Breast epithelium (tissue), 3 donors: ENCODE results near the gene DOCK11.

ENCODE experiments used
- POLR2A ChIP-seq: fragments of 450-650 bp; IDR thresholded peaks from one replicate; pipeline ENCODE4 v1.6.1; 2016; ENCODE audit warnings: antibody characterized with exemption, mild to moderate bottlenecking, moderate library complexity
- TF ChIP-seq, protein P1 (sequence below), 3 donors: fragments of 450-650 bp; IDR thresholded peaks; one replicate each; pipeline ENCODE4 v1.5.1; 2016 to 2017; ENCODE audit warnings: antibody characterized with exemption in 3 of 3, mild to moderate bottlenecking in 3 of 3, moderate library complexity in 3 of 3

DNA sequence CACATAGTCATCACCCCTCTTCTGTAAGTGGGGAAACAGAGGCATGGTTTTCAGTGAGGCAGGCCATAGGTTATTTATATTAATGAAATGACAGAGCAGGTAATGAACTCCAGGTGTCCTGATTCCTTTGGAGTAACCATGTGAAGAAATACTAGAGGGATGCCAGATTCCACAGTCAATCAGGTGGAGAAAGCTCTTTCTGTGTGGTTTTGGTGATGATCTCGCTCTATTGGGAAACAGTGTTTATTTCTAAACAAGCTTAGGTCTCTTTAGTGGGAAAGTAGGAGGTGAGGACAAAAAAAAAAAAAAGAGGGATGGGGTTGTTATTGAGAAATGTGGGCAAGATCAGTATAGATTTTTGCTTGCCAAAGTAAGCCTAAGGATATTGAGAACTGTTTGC, 12.2 kb downstream of the DOCK11 start:
- no peak for TF ChIP-seq POLR2A
- TF ChIP-seq, protein P1, sequence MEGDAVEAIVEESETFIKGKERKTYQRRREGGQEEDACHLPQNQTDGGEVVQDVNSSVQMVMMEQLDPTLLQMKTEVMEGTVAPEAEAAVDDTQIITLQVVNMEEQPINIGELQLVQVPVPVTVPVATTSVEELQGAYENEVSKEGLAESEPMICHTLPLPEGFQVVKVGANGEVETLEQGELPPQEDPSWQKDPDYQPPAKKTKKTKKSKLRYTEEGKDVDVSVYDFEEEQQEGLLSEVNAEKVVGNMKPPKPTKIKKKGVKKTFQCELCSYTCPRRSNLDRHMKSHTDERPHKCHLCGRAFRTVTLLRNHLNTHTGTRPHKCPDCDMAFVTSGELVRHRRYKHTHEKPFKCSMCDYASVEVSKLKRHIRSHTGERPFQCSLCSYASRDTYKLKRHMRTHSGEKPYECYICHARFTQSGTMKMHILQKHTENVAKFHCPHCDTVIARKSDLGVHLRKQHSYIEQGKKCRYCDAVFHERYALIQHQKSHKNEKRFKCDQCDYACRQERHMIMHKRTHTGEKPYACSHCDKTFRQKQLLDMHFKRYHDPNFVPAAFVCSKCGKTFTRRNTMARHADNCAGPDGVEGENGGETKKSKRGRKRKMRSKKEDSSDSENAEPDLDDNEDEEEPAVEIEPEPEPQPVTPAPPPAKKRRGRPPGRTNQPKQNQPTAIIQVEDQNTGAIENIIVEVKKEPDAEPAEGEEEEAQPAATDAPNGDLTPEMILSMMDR (IDR thresholded peaks at IDR 0.05): no peak
